DND-41 (cell line): ENCODE measurements around the gene ZNF492.

Experiments used
- ATAC-seq: fragments of 200-7000 bp; cut with Tn5 transposase; 3 replicates; pipeline ENCODE4 v1.9.1; 2021; ENCODE audit warnings: low read depth; ENCODE audit not compliant: insufficient read depth
- DNase-seq: peaks from one replicate; pipeline ENCODE4 v3.0.0-alpha.2; 2020
- H2AFZ ChIP-seq: 2 replicates; pipeline ENCODE4 v1.6.0; 2012; ENCODE audit warnings: low read depth, low read length
- H3K27ac ChIP-seq: 2 replicates; pipeline ENCODE4 v1.5.1; 2012; ENCODE audit warnings: low read length, inconsistent platforms
- H3K27me3 ChIP-seq: fragments of 200-600 bp; sonication (generic); 2 replicates; pipeline ENCODE4 v1.6.0; 2012; ENCODE audit warnings: low read length, mild to moderate bottlenecking, inconsistent platforms; ENCODE audit not compliant: insufficient read depth, poor library complexity
- H3K36me3 ChIP-seq: 2 replicates; pipeline ENCODE4 v1.5.1; 2012; ENCODE audit warnings: low read length, inconsistent platforms; ENCODE audit not compliant: insufficient read depth
- H3K4me1 ChIP-seq: 2 replicates; pipeline ENCODE4 v1.5.1; 2012; ENCODE audit warnings: mild to moderate bottlenecking, low read length; ENCODE audit not compliant: insufficient read depth
- H3K4me2 ChIP-seq: 2 replicates; pipeline ENCODE4 v1.6.0; 2012; ENCODE audit warnings: mild to moderate bottlenecking, moderate library complexity, low read length, inconsistent platforms; ENCODE audit not compliant: insufficient read depth
- H3K4me3 ChIP-seq, 2 experiments: fragments of 200-600 bp in 1 of 2; shearing (Covaris generic) in 1 of 2; 2 replicates each; pipeline ENCODE4 v1.5.1; 2012 to 2016; ENCODE audit warnings: inconsistent platforms in 2 of 2, low read length in 2 of 2, mild to moderate bottlenecking in 2 of 2, low read depth in 1 of 2, moderate library complexity in 1 of 2
- H3K79me2 ChIP-seq: 2 replicates; pipeline ENCODE4 v1.6.0; 2012; ENCODE audit warnings: low read length, inconsistent platforms; ENCODE audit not compliant: insufficient read depth
- H3K9ac ChIP-seq: 2 replicates; pipeline ENCODE4 v1.6.0; 2012; ENCODE audit warnings: low read depth, mild to moderate bottlenecking, inconsistent platforms, low read length, moderate library complexity
- H3K9me3 ChIP-seq: 2 replicates; pipeline ENCODE4 v1.5.1; 2012; ENCODE audit warnings: low read length, moderate library complexity, mild to moderate bottlenecking, inconsistent platforms; ENCODE audit not compliant: insufficient read depth, severe bottlenecking
- H4K20me1 ChIP-seq: 2 replicates; pipeline ENCODE4 v1.6.0; 2012; ENCODE audit warnings: low read length; ENCODE audit not compliant: insufficient read depth
- EZH2 ChIP-seq: IDR thresholded peaks from 3 replicates; pipeline ENCODE4 v1.6.1; 2012; ENCODE audit warnings: borderline replicate concordance, low read depth, mild to moderate bottlenecking, moderate library complexity, low read length, inconsistent platforms; ENCODE audit not compliant: severe bottlenecking
- TF ChIP-seq, protein P1 (sequence below): IDR thresholded peaks from 2 replicates; pipeline ENCODE4 v1.5.1; 2012; ENCODE audit warnings: borderline replicate concordance, low read length, moderate library complexity, mild to moderate bottlenecking; ENCODE audit not compliant: poor library complexity, severe bottlenecking; ENCODE audit errors: extremely low read depth

ZNF492 gene

DNA sequence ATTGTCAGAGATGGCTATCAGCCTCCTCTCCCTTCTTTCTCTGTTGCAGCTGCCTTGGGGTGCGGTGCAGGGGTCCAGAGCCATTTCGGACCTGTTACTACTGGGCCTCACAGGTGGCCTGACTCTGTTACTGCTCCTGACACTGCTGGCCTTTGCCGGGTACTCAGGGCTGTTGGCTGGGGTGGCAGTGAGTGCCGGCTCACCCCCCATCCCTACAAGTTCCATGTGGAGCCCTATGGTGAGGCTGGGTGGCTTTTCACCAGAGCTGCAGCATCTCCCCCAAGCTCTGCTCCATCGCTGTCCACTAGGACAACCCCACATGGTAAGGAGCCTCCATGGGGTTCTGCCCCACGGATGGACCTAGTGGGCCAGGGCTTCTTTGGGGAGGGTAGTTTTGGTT is 13.7 kb upstream of the ZNF492 start:
- H4K20me1 ChIP-seq: no peaks in the 10 kb centered on the region
- H3K4me2 ChIP-seq: no peak overlapping the region
- H3K9ac ChIP-seq: no peak overlapping the region
- no peaks in the 10 kb centered on the region for H3K4me1 ChIP-seq
- peaks cover 24% of the 10 kb centered on the region for H3K9me3 ChIP-seq
- H3K27me3 ChIP-seq: no peaks in the 10 kb centered on the region
- H2AFZ ChIP-seq: no peak overlapping the region
- ATAC-seq (no peak), DNase-seq (no peak)
- TF ChIP-seq EZH2: no peak
- TF ChIP-seq, protein P1, sequence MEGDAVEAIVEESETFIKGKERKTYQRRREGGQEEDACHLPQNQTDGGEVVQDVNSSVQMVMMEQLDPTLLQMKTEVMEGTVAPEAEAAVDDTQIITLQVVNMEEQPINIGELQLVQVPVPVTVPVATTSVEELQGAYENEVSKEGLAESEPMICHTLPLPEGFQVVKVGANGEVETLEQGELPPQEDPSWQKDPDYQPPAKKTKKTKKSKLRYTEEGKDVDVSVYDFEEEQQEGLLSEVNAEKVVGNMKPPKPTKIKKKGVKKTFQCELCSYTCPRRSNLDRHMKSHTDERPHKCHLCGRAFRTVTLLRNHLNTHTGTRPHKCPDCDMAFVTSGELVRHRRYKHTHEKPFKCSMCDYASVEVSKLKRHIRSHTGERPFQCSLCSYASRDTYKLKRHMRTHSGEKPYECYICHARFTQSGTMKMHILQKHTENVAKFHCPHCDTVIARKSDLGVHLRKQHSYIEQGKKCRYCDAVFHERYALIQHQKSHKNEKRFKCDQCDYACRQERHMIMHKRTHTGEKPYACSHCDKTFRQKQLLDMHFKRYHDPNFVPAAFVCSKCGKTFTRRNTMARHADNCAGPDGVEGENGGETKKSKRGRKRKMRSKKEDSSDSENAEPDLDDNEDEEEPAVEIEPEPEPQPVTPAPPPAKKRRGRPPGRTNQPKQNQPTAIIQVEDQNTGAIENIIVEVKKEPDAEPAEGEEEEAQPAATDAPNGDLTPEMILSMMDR: no peak
- H3K36me3 ChIP-seq: no peaks in the 10 kb centered on the region
- no peak overlapping the region for H3K4me3 ChIP-seq
- no peaks in the 10 kb centered on the region for H3K79me2 ChIP-seq
- H3K27ac ChIP-seq: no peak overlapping the region

DNA sequence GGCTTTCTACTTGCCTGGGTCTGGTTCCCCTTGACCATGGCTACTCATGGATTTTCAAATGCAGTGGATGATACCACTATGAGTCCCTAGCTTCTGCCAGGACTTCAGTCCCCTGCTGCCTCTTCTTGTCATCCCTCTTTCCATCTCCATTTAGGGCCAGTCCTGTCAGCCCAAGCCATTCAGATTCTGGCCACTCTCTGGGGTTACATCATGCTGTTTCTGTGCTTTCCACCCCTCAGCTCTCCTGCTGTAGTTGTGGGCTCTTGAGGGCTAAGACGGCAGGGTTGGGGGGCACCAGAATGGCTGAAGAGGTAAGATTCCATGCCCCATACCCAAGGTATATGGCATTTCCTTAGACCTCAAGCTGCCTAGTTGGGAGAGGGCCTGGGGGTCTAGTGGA is 13.2 kb upstream of the ZNF492 start:
- H3K4me2 ChIP-seq: no peak overlapping the region
- H3K36me3 ChIP-seq: no peaks in the 10 kb centered on the region
- H3K27me3 ChIP-seq: no peaks in the 10 kb centered on the region
- no peaks in the 10 kb centered on the region for H4K20me1 ChIP-seq
- no peak overlapping the region for H3K27ac ChIP-seq
- H3K79me2 ChIP-seq: no peaks in the 10 kb centered on the region
- H3K9ac ChIP-seq: no peak overlapping the region
- no peak for ATAC-seq
- no peak overlapping the region for H2AFZ ChIP-seq
- TF ChIP-seq, protein P1: no peak
- TF ChIP-seq EZH2: no peak
- H3K9me3 ChIP-seq: peaks cover 24% of the 10 kb centered on the region
- no peak for DNase-seq
- no peak overlapping the region for H3K4me3 ChIP-seq
- H3K4me1 ChIP-seq: no peaks in the 10 kb centered on the region

DNA sequence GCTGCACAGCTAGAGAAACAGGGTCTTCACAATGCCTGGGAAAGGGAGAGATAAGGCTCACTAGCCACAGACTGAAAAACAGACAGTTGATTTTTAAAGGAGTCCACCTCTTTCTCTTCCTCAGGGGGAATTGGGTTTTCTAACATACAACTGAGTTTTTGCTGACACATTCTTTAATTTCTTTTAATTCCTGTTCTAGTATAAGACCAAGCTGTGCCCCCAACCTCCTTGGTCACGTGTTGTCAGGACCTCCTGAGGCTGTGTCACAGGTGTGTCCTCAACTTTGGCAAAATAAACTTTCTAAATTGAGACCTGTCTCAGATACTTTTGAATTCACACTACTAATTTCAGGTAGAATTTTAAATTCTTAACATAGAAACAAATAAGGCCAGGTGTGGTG is 12.1 kb upstream of the ZNF492 start:
- no peak for TF ChIP-seq EZH2
- TF ChIP-seq, protein P1: no peak
- H2AFZ ChIP-seq: no peak overlapping the region
- no peaks in the 10 kb centered on the region for H3K79me2 ChIP-seq
- no peaks in the 10 kb centered on the region for H4K20me1 ChIP-seq
- no peaks in the 10 kb centered on the region for H3K27me3 ChIP-seq
- DNase-seq (no peak), ATAC-seq (no peak)
- no peak overlapping the region for H3K4me3 ChIP-seq
- H3K9me3 ChIP-seq: peaks cover 20% of the 10 kb centered on the region
- H3K4me1 ChIP-seq: no peaks in the 10 kb centered on the region
- no peak overlapping the region for H3K4me2 ChIP-seq
- no peak overlapping the region for H3K9ac ChIP-seq
- H3K27ac ChIP-seq: no peak overlapping the region
- no peaks in the 10 kb centered on the region for H3K36me3 ChIP-seq
